Measurements from ENCODE around the gene ANK3. TPM values are rescaled to one million over a fixed set of nuclear protein-coding genes. Genes with fewer than 3 reads are reported as not detected.

ANK3 gene
- total RNA-seq, 1 experiment from 2014 or later, result 15.3 TPM

DNA sequence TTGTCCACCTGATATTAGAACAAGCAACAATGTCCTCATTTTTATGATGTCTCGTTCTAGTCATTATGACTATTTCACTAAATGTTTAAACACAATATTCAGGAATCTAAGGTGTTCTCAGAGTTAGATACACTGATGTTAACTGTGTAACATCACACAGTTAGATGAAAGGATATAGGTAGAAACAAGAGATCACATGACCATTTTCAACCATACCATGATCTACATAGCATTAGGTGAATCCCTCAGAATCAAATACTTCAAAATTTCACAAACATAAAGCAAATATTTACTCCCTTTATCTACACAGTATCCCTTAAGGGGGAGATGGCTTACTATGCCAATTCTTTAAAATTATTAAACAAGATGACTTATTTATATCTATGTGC, 90.3 kb downstream of the ANK3 start:
- Histone ChIP-seq H4K20me1 (ENCODE audit: insufficient read depth) (no peaks in the 10 kb centered on the region), H3K79me2 (ENCODE audit: insufficient read depth, low read length) (no peaks in the 10 kb centered on the region), H2AFZ (ENCODE audit: low read depth, low read length, poor library complexity, severe bottlenecking) (no peak overlapping the region), H3K27ac (ENCODE audit: low read depth, low read length) (no peak overlapping the region), H3K9ac (ENCODE audit: low read length) (no peak overlapping the region), H3K27me3 (ENCODE audit: insufficient read depth, low read length) (no peaks in the 10 kb centered on the region), H3K4me1 (ENCODE audit: control insufficient read depth in 1 of 2, insufficient read depth in 2 of 2, low read length in 2 of 2) (no peaks in the 10 kb centered on the region), H3K9me3 (ENCODE audit: control insufficient read depth in 1 of 2, insufficient read depth in 1 of 2, low read depth in 1 of 2, low read length in 2 of 2) (no peaks in the 10 kb centered on the region), H3K36me3 (ENCODE audit: control insufficient read depth in 1 of 2, insufficient read depth in 2 of 2, low read length in 2 of 2) (no peaks in the 10 kb centered on the region), H3K4me3 (replicated peaks in 1 of 2; ENCODE audit: low read depth in 1 of 2, low read length in 2 of 2) (no peak overlapping the region), H3K4me2 (ENCODE audit: low read length) (no peak overlapping the region), H3K9me2 (ENCODE audit: insufficient read depth) (no peaks in the 10 kb centered on the region)
- ChIA-PET POLR2A (no interaction called here), CTCF (no interaction called here), RAD21 (ENCODE audit: low non-redundant PET in 1 of 2, low total read pairs in 2 of 2, uncharacterized antibody in 2 of 2, unreplicated experiment in 2 of 2) (no interaction called here)
- DNase-seq (ENCODE audit: low read depth, low spot score) (no peak), ATAC-seq (no peak)
- intact Hi-C loops (cut with micrococcal nuclease), result no loop called here
- TF ChIP-seq ZFX (IDR thresholded peaks at IDR 0.05) (no peak), SIN3A (IDR thresholded peaks at IDR 0.05; ENCODE audit: low read depth) (no peak), TCF7L2 (IDR thresholded peaks at IDR 0.05; ENCODE audit: borderline replicate concordance, extremely low read depth, insufficient read depth, insufficient read length) (no peak), YY1 (IDR thresholded peaks at IDR 0.05; ENCODE audit: extremely low read depth, insufficient replicate concordance, low read depth, low read length) (no peak), POLR2AphosphoS5 (IDR thresholded peaks at IDR 0.05; ENCODE audit: low read depth, low read length) (no peak), EZH2phosphoT487 (IDR thresholded peaks at IDR 0.05; ENCODE audit: borderline replicate concordance) (no peak), SRF (IDR thresholded peaks at IDR 0.05; ENCODE audit: low read depth) (no peak), CEBPB (IDR thresholded peaks at IDR 0.05; ENCODE audit: low read depth) (no peak), JUND (IDR thresholded peaks at IDR 0.05) (no peak), POLR2A (IDR thresholded peaks at IDR 0.05; ENCODE audit: borderline replicate concordance, extremely low read depth, insufficient read depth, insufficient read length) (no peak), EZH2 (IDR thresholded peaks at IDR 0.05) (no peak), SP1 (IDR thresholded peaks at IDR 0.05; ENCODE audit: low read depth) (no peak), FOSL1 (IDR thresholded peaks at IDR 0.05; ENCODE audit: low read depth) (no peak), CBX3 (IDR thresholded peaks at IDR 0.05; ENCODE audit: low read depth) (no peak)
- TF ChIP-seq, protein P1, sequence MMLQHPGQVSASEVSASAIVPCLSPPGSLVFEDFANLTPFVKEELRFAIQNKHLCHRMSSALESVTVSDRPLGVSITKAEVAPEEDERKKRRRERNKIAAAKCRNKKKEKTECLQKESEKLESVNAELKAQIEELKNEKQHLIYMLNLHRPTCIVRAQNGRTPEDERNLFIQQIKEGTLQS (IDR thresholded peaks at IDR 0.05), result no peak
- TF ChIP-seq, protein P2, sequence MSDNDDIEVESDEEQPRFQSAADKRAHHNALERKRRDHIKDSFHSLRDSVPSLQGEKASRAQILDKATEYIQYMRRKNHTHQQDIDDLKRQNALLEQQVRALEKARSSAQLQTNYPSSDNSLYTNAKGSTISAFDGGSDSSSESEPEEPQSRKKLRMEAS (IDR thresholded peaks at IDR 0.05), result no peak
- TF ChIP-seq, protein P3, sequence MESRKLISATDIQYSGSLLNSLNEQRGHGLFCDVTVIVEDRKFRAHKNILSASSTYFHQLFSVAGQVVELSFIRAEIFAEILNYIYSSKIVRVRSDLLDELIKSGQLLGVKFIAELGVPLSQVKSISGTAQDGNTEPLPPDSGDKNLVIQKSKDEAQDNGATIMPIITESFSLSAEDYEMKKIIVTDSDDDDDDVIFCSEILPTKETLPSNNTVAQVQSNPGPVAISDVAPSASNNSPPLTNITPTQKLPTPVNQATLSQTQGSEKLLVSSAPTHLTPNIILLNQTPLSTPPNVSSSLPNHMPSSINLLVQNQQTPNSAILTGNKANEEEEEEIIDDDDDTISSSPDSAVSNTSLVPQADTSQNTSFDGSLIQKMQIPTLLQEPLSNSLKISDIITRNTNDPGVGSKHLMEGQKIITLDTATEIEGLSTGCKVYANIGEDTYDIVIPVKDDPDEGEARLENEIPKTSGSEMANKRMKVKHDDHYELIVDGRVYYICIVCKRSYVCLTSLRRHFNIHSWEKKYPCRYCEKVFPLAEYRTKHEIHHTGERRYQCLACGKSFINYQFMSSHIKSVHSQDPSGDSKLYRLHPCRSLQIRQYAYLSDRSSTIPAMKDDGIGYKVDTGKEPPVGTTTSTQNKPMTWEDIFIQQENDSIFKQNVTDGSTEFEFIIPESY (IDR thresholded peaks at IDR 0.05; ENCODE audit: extremely low read depth, insufficient replicate concordance, low read length), result no peak
- TF ChIP-seq, protein P4, sequence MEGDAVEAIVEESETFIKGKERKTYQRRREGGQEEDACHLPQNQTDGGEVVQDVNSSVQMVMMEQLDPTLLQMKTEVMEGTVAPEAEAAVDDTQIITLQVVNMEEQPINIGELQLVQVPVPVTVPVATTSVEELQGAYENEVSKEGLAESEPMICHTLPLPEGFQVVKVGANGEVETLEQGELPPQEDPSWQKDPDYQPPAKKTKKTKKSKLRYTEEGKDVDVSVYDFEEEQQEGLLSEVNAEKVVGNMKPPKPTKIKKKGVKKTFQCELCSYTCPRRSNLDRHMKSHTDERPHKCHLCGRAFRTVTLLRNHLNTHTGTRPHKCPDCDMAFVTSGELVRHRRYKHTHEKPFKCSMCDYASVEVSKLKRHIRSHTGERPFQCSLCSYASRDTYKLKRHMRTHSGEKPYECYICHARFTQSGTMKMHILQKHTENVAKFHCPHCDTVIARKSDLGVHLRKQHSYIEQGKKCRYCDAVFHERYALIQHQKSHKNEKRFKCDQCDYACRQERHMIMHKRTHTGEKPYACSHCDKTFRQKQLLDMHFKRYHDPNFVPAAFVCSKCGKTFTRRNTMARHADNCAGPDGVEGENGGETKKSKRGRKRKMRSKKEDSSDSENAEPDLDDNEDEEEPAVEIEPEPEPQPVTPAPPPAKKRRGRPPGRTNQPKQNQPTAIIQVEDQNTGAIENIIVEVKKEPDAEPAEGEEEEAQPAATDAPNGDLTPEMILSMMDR (IDR thresholded peaks at IDR 0.05 in 2 of 3, conservative IDR thresholded peaks at IDR 0.05 in 1 of 3; ENCODE audit: borderline replicate concordance in 1 of 3, insufficient read depth in 1 of 3, low read depth in 2 of 3, low read length in 2 of 3), result no peak
- TF ChIP-seq, protein P5, sequence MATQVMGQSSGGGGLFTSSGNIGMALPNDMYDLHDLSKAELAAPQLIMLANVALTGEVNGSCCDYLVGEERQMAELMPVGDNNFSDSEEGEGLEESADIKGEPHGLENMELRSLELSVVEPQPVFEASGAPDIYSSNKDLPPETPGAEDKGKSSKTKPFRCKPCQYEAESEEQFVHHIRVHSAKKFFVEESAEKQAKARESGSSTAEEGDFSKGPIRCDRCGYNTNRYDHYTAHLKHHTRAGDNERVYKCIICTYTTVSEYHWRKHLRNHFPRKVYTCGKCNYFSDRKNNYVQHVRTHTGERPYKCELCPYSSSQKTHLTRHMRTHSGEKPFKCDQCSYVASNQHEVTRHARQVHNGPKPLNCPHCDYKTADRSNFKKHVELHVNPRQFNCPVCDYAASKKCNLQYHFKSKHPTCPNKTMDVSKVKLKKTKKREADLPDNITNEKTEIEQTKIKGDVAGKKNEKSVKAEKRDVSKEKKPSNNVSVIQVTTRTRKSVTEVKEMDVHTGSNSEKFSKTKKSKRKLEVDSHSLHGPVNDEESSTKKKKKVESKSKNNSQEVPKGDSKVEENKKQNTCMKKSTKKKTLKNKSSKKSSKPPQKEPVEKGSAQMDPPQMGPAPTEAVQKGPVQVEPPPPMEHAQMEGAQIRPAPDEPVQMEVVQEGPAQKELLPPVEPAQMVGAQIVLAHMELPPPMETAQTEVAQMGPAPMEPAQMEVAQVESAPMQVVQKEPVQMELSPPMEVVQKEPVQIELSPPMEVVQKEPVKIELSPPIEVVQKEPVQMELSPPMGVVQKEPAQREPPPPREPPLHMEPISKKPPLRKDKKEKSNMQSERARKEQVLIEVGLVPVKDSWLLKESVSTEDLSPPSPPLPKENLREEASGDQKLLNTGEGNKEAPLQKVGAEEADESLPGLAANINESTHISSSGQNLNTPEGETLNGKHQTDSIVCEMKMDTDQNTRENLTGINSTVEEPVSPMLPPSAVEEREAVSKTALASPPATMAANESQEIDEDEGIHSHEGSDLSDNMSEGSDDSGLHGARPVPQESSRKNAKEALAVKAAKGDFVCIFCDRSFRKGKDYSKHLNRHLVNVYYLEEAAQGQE (IDR thresholded peaks at IDR 0.05; ENCODE audit: low read depth), result no peak
- BruUV-seq (replicated peaks), result no TSS peak
